Left colon (tissue), 2 donors: ENCODE results near the gene P3R3URF. TPM values are rescaled to one million over a fixed set of nuclear protein-coding genes. Genes with fewer than 3 reads are reported as not detected.
"Not testable (repeated sequence)": the region's sequence is repeated elsewhere in the genome, so short reads cannot be mapped to it uniquely, and the experiment has no call there.

Experiments used
- ATAC-seq: fragments of 200-7000 bp; cut with Tn5 transposase; one replicate; pipeline ENCODE4 v1.9.1; 2020; ENCODE audit warnings: mild to moderate bottlenecking, moderate library complexity
- DNase-seq, 2 donors: peaks; one replicate each; pipeline ENCODE4 v3.0.0-alpha.2; 2020
- intact Hi-C, 2 donors: fragments of 100-400 bp; cut with DNase I in 1 of 2; cut with micrococcal nuclease in 1 of 2; formaldehyde crosslinking; loops; one replicate each; pipeline versions ENCODE4 v1.11.2 to v1.14.0; 2022; cut with DNase I, micrococcal nuclease
- long read RNA-seq: library from polyadenylated mRNA; unstranded; transcript quantifications from one replicate; pipeline ENCODE4 v2.0.0, GENCODE V29; 2021
- total RNA-seq, 2 donors: library from RNA; stranded (reverse); fragmentation: NEBNext Ultra II Directional; extraction: Animal tissue kit (Norgen Biotek cat#: 25700); gene quantifications; one replicate each; pipeline ENCODE4 v1.2.1, GENCODE V29; 2021
- donor health status: DM: no; HTN: no; CAD: no.
- donor health status: DM: yes; HTN: yes; CAD: no.

The P3R3URF gene
- total RNA-seq = not detected
- long read RNA-seq = 0 reads

- intact Hi-C loops = no loop called here
- DNase-seq (no peak), ATAC-seq (no peak)
Observed at GRCh38 chr1:46176211-46176865, at the start of gene P3R3URF. TSS of gene P3R3URF (minus strand) at chr1:46176488. CDS start at chr1:46176471, 17 bp downstream.

DNA sequence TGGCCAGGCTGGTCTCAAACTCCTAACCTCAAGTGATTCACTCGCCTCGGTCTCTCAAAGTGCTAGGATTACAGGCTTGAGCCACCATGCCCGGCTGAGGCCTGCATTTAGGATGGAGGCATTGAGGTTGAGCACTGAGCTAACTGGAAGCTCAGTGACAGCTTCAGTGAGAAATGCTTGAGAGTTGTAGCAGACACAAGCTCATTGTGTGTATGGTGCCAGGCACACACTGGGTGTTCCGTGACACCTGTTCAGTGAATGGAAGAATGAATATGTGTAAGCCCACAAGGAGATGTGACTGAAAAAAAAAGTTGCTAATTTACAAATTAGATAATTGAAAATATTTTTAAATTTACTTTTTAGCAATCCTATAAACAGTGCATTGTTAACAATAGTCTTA, 48.7 kb upstream of the P3R3URF start:
- no peak for ATAC-seq
- no peak for DNase-seq
- intact Hi-C loops = loop anchor here in 1 of 2 donors (5.0 kb wide), 1 partner anchor 188 kb away; no protein-coding TSS in a partner anchor

DNA sequence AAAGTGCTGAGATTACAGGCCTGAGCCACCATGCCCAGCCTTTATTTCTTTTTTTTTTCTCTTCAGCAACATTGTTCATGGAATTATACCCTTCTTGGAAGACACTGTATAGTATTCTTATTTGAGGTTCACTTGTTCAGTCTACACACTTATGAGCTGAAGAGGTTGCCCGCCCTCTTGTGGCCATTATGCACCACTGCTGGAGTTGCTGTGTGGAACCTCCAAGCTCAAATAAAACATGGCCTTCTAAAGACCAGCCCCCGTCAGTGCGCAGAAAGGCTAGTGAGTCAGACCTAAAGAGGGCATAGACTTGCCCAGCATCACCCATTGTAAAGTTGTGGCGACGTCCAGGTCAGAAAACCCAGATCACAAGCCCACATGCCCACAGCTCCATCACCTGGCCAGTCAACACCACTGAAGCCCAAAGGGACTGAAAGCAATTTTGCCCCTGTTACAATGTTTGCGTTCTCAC, 47.2 kb upstream of the P3R3URF start:
- ATAC-seq (peak; percentile 97), DNase-seq (peak; percentile 58 to 77)
- intact Hi-C loops = loop anchor here in 1 of 2 donors (5.0 kb wide), 1 partner anchor 186 kb away; no protein-coding TSS in a partner anchor

GRCh38 chr1:46223055-46223454, 46.8 kb upstream of the P3R3URF start:
- ATAC-seq, DNase-seq: not testable (repeated sequence)
- intact Hi-C loops = loop anchor here in 1 of 2 donors (5.0 kb wide), 1 partner anchor 186 kb away; no protein-coding TSS in a partner anchor

GRCh38 chr1:46221749-46222148, 45.5 kb upstream of the P3R3URF start:
- intact Hi-C loops = loop anchor here in 1 of 2 donors (5.0 kb wide), 1 partner anchor 184 kb away; no protein-coding TSS in a partner anchor
- DNase-seq (peak in 1 of 2 donors; percentile 27), ATAC-seq (peak; percentile 13)

DNA sequence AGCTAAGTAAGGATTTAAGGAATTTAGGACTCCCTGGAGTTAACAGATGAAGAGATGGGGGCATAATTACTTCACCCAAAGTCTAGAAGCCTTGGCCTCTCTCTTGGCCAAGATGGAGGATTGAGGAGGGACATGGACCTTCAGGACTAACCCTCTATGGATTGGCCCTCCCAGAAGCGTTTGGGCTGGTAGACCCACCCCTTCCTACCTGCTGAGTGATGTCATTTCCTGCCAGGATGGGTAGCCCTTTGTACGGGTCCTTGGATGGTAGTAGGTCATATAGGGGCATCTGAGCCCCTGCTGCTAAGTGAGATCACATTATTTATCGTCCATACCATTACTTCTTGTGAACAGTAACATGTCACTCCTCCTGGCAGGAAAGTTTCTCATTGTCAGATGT, 44.5 kb upstream of the P3R3URF start:
- ATAC-seq (no peak), DNase-seq (no peak)
- intact Hi-C loops = loop anchor here in 1 of 2 donors (5.0 kb wide), 1 partner anchor 184 kb away; no protein-coding TSS in a partner anchor

DNA sequence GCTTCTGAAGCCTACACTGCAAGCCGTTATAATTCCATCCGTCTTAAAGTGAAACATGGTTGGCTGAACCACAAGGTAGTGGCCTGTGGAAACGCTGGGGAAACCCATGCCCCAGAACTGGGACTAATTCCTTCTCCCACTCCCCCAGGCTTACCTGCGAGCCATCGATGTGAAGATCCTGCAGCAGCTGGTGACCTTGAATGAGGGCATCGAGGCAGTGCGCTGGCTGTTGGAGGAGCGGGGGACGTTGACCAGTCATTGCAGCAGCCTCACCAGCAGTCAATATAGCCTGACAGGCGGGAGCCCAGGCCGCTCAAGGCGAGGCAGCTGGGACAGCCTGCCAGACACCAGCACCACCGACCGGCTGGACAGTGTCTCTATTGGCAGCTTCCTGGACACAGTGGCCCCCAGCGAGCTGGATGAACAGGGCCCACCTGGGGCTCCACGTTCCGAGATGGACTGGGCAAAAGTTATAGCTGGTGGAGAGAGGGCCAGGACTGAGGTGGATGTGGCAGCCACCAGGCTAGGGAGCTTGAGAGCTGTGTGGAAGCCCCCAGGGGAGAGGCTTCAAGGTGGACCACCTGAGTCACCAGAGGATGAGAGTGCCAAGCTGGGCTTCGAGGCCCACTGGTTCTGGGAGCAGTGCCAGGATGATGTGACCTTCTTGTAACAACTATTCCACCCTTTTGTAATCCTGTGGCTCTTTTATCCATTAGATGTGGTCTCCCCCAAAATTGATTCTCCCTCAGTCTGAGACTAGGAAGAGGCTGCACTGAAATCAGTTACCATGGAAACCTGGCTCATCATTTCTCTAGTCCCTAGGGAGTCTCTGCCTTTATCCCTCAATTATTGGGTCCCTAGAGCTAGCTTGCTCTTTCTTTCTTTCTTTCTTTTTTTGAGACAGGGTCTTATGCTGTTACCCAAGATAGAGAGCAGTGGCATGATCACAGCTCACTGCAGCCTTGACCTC, 43.5 kb upstream of the P3R3URF start:
- intact Hi-C loops = loop anchor here in 1 of 2 donors (5.0 kb wide), 1 partner anchor 183 kb away; no protein-coding TSS in a partner anchor
- DNase-seq = no peak
- no peak for ATAC-seq

- ATAC-seq (no peak), DNase-seq (no peak)
- intact Hi-C loops = no loop called here
Observed at GRCh38 chr1:46218443-46218842, 42.2 kb upstream of the P3R3URF start.

- ATAC-seq (no peak), DNase-seq (no peak)
- intact Hi-C loops = no loop called here
Observed at GRCh38 chr1:46215504-46215903, 39.2 kb upstream of the P3R3URF start.

- intact Hi-C loops = no loop called here
- no peak for DNase-seq
- no peak for ATAC-seq
Observed at GRCh38 chr1:46211051-46211450, 34.8 kb upstream of the P3R3URF start.

GRCh38 chr1:46210561-46210960, 34.3 kb upstream of the P3R3URF start:
- no peak for DNase-seq
- intact Hi-C loops = no loop called here
- ATAC-seq = no peak

DNA sequence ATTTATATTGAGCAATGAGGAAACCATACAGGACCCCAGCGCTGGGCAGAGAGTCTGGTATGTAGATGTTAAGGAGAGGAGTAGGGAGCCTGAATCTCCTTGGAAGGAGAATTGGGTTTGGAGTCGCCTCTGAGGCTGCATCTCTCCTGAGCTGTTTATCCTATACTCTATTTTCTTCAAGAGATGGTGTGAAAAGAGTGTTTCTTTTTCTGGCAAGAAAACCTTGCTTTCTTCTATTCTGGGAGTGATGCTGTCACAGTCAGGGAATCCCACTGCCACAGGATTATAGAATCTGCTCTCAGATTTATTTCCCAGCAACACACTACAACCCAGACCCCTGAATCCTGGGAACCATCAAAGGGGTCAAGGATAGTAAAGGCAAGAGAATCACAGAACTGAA, 30.1 kb upstream of the P3R3URF start:
- ATAC-seq (no peak), DNase-seq (no peak)
- intact Hi-C loops = no loop called here

GRCh38 chr1:46205791-46206190, 29.5 kb upstream of the P3R3URF start:
- intact Hi-C loops = no loop called here
- DNase-seq (no peak), ATAC-seq (no peak)

DNA sequence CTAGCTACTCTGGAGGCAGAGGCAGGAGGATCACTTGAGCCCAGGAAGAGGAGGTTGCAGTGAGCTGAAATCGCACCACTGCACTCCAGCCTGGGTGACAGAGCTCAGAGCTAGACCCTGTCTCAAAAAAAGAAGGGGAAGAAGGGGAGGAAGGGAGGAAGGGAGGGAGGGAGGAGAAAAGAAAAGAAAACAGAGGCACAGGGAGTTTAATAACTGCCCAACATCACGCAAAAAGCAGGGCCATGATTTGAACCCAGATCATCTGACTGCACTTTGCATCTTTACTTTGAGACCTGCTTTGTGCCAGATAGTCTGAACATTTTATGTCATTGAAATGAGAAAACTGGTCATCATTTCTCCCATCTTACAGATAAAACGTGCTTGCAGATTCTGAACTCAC, 28.9 kb upstream of the P3R3URF start:
- no peak for DNase-seq
- ATAC-seq = no peak

GRCh38 chr1:46204406-46204742, 28.1 kb upstream of the P3R3URF start:
- DNase-seq (no peak), ATAC-seq (no peak)
- intact Hi-C loops = no loop called here

More for the DNA sequence above, 28.9 kb upstream of the P3R3URF start:
- intact Hi-C loops = no loop called here

DNA sequence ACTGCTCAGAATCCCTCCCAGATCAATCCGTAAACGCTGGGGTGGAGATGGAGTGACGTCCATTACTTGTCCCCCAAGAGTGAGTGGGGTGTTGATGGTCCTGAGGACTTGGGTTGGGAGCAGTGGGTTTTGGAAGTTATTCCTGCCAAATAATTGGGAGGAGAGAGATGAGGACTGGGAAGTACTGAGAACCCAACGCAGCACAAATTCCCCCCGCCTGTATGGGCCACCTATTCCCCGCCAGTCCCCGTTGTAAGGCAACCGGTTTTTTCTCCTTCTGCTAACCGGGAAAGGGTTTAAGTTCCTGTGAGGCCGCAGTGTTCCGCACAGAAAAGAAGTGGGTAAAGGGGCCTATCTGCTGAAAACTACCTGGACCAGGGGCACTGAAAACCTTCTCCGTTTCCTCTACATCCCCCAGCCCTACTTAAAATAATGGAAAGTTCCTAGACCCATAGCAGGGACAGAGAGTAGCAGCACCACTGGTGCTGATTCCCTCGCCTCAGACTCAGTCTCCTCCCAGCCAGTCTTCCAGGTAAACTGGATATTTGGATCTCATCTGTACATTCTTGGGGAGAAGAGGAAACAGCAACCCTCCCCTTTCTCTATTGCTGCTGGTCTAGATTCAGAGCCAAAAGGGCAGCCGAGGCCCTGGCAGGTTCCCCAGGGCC, 27.6 kb upstream of the P3R3URF start:
- intact Hi-C loops = no loop called here
- no peak for ATAC-seq
- no peak for DNase-seq

DNA sequence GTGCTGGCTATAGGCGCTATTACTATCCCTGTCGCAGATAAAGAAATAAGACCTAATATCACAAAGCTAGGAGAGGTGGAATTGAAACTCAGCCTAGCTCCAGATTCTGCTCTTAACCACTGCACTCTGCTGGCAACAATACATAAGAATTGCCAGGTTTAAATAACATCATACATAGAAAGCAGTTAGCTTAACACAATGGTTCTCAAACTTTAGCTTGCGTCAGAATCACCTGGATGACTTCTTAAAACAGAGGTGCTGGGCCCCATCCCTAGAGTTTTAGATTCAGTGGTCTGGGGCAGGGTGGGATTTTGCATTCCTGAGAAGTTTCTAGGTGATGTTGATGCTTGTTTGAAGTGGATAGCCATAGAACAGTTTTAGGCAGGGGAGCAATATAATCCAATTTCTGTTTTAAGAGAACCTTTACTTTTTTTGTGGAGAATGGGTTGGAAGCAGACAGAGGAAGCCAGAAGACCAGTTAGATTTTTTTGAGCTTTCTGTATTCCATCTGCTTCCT, 23.0 kb upstream of the P3R3URF start:
- ATAC-seq (no peak), DNase-seq (no peak)
- intact Hi-C loops = no loop called here

GRCh38 chr1:46197964-46198811, 21.9 kb upstream of the P3R3URF start, which contains the start of gene POMGNT1:
TSS of gene POMGNT1 (minus strand) at chr1:46198434. CDS start at chr1:46197821, 613 bp downstream.
- ATAC-seq (peak; percentile 71), DNase-seq (peak in 1 of 2 donors; percentile 76)
- intact Hi-C loops = no loop called here
